Ureter (tissue), 1 donor: Measurements from ENCODE around the gene DUSP7. TPM values are rescaled to one million over a fixed set of nuclear protein-coding genes. Genes with fewer than 3 reads are reported as not detected.

Source experiments
- DNase-seq: peaks from one replicate; pipeline ENCODE4 v3.0.0-alpha.2; 2020; ENCODE audit warnings: low spot score
- total RNA-seq: library from RNA; stranded (reverse); gene quantifications from one replicate; pipeline ENCODE4 v1.2.4, GENCODE V29; 2023
- donor health status: DM: yes; HTN: yes; CAD: no.

The DUSP7 gene, protein sequence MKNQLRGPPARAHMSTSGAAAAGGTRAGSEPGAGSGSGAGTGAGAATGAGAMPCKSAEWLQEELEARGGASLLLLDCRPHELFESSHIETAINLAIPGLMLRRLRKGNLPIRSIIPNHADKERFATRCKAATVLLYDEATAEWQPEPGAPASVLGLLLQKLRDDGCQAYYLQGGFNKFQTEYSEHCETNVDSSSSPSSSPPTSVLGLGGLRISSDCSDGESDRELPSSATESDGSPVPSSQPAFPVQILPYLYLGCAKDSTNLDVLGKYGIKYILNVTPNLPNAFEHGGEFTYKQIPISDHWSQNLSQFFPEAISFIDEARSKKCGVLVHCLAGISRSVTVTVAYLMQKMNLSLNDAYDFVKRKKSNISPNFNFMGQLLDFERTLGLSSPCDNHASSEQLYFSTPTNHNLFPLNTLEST
- 22.2 TPM for total RNA-seq

DNA sequence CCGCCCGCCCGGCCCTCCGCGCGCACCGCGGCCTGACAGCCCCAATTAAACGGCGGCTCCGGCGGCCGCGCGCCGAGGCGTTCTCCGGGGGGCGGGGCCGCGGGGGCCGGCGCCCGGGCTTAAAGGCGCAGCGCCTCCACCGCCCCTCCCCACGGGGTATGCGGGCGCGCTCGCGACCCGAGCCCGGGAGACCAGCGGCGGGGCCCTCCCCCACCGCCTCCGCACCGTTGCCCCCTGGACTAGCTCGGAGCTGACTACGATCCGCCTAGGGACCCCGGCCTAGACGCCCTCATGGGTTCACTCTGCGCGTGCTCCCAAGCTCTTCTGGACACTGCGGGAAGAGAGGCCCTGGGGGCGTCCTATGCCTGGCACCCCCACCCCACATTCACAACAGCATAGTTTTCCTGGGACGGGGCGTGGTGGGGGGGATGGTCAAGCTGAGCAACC is at the start of gene DUSP7:
Gene DUSP7, minus strand, starts transcription at position 51 of the 447 bp plus-strand sequence. CDS start 205 bp downstream, outside the sequence.
- peak; percentile 69 for DNase-seq

DNA sequence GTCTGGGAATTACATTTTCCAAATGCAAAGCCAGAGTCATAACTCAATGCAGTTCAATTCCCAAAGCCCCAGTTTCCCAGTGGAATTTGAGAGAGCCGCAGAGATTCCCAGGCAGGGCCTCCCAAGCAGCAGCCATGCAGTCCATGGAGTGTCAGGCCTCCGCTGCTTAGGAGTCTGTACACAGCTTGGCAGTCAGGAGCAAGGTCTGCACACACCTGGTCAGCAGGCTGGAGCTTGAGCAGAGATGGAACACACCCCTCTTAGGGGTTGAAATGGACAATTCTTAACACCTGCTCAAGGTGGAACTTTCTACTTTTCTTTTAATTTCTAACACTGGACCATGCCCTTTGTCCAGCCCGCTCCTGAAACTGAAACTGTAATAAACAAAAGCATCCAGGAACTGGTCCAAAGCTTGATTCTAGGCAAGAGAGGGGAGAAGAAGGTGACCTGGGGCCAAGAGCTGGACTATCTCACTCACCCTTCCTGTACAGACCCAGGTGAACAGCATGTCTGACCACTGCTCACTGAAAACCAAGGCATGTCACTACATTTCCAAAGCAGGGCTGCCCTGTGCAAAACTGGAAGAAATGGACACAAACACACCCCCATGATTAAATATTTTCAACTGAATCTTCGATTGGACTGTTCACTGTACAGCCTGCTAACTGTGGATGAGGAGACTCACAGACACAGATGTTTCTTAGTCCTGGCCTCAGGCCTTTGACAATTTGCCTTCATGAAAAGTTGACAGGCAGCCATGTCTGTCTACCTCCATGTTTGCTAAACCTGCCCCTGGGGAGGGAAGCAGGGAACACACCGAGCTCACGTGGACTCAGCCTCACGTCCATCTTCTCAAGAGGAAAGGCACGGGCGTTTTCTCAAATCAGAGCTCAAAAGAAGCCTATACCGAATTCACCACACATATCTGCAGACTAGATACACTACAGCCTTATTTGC is 48.6 kb upstream of the DUSP7 start:
- DNase-seq: no peak

DNA sequence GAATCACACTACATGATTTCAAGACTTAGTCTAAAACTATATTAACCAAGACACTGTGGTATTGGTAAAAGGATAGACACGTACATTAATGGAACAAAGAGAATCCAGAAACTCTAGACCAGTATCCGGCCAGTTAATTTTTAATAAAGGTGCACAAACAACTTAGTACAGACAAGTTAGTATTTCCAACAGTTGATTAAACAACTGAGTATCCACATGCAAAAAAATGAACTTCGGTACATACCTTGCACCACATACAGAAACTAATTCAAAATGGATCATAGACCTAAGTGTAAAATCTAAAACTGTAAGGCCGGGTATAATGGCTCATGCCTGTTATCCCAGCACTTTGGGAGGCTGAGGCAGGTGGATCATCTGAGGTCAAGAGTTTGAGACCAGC is 46.6 kb upstream of the DUSP7 start:
- DNase-seq: no peak

DNA sequence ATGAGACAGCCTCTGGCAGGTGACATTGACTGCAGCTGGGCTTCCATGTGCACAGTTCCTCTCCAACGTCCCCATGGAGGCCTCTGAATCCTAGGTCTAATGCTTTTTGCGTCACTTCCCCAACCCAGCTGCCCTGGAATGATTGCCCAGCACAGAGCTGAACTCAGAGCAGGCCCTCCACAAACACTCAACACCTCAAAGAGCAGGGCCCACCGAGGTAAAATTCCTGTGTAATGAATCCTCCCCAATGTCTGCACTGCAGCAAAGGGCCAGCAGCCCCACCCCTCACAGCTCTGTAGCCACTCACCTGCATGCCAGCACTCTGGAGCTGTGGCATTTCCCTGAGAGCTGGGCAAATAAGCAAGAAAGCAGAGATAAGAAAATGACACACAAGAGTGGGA is 42.6 kb upstream of the DUSP7 start:
- DNase-seq: no peak

DNA sequence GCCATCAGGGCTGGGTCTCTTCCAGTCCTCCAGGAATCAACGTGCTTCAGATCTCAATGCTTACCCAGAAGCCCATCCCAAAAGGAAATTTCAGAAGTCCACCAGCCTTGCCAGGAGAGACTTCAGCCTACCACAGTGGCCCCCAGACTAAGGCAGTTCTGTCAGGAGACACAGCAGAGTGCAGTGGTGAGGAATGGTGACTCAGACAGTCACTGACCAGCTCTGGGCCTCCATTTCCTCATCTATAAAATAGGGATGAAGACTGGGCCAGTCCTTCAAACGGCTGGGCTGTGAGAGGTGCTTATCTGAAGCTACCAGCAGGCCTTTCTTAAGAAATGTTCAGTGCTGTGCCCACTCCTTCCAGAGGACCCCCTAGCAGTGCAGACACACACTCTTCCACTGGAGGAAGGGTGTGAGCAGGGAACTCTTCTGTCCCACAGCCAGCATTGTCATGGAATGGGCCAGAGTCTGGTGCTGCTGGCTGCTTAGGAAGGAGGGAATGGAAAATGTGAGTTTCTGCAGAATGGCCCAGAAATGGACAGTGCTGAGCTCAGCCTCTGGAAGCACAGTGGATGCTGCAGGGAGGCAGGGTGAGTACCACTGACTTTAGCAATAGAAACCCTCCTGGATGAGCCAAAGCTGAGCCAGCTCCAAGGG is 41.6 kb upstream of the DUSP7 start:
- no peak for DNase-seq

DNA sequence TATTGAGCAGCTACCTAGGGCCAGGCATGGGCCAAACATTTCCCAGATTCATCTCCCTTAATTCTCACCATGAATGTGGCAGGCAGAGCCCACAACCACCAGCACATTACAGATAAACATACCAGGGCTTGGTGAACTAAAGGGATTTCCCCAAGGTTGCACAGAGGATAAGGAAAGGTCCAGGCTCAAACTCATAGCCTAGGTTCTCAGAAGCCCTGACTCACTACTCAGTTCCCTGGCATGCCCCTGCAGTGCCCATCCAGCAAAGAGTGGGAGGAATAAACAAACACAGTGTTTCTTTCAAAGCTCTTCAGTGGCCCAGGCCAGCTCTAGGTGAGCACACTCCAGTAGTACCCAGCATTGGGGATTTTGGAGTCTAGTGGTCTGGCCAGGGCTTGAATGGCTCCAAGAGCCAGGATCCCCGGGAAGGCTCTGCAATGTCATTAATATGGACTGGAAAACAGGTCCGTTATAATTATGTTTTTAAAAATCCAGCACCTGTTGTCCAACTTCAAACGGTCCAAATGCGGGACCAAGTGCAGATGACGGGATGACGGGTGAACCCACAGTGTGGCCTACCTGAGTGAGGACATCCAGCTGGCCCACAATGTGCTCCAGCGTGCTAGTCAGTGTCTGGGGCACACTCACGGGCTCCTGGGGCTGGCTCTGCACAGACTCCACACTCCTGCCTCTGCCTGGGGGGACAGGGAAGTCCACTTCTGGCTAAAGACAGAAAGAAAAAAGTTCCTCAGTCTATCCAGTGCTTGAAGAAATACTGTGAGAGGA is 39.8 kb upstream of the DUSP7 start:
- no peak for DNase-seq

DNA sequence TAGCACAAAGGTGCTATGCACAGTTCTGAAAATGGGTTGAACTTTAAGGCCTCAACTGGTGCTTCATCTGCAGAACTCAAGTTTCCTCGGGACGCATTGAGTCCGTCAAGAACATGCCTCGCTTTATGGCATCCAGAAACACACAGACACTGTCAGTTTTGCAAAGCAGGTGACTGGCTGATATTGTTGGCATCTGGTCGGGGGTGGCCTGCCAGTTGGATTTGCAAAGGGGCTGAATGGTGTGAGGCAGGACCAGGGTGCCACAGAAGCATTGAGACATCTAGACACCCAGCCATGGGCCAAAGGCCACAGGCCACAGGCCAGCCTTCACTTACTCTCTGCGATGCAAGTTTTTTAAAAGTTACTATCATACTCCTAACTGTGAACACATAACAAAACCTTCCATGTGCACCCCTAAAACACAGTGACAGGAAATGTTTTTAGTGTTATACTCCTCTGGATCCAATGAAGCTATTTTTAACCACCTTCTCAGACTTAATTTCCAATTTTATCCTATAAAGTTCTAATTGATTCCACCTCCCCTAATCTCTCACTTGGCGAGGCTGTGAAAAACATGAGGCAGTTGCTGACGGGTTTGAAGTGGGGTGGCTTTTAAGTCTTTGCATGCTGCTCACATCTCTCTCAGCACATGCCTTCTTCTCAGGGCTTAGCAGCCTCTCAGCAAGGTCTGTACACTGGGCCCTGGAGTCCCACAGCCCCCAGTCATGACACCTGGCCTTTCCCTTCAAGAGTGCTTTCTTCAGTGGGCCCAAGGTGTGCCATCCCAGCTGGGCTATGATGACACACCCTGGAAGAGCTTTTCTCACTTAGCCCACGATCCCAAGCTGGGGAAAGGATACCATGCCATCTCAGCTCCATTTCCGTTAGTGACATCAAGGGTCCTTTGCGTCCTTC is 38.5 kb upstream of the DUSP7 start:
- DNase-seq: no peak

DNA sequence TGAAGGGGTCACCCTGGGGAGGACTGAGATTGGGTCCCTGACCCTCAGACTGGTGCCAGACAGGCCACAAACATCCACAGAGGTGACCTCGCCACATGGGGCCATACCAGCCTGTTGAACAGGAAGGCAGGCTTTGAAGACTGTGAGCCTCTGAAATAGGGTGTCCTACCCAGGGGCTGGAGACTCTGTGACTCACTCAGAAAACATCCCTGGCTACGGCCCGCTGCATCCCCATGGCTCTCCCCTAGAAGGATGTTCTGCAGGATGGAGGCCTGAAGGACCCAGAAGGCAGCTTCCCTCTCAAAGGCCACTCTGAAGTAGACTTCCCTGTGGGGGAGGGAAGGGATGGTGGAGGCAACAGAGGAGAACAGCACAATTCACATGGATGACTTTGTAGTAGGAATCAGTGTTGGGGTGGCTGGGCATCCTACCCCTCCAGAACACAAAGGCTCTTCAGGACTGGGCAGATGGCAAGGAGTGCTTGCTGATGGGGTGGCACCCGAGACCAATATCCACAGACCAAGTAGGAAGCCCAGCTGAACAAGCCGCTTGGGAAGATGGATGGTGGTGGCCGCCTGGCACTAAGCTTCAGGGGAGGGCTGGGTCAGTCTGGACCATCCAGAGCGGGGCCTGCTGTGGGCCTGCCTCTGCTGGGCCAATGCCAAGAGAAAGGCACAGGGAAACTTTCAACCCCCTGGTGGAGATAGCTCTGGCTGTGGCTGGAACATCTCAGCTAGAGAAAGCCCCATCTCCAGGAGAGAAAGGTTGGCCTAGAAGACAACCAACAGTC is 37.6 kb upstream of the DUSP7 start:
- DNase-seq: no peak

DNA sequence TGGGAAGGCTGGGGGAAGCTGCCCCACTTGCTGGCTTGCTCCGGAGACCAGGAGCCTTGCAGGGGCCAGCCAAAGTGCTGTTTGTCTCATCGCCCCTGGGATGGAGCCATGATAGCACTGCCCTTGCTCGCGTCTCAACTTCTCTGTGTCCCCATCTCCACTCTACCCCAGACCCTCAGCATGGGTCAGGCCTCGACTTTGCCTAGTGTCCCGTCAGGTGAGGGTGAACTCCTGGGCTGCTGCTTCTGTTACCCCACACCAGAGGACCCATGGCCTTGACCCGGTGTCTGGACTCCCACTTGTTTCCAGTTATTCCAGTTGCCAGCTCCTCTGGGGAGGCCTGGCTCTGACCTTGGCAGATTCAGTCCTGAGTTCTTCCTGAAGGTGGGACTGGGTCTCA is 36.5 kb upstream of the DUSP7 start:
- no peak for DNase-seq

DNA sequence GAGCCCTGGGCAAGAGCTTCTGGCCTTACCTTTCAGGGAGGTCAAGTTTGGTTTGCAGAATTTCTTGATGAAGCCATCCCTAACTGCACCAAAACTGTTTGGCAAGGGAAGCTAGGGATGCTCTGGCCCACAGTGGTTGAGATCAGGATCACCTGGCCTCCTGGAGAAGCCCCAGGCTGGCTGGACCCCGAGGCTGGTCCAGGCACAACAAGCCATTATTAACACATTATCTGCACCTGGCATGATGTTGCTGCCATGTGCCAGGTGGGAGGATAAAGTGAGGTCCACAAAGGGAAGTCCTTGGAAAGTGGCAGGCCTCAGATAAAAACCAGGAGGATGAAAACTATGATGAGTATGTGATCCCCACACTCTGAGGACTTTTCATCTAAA is 35.9 kb upstream of the DUSP7 start:
- no peak for DNase-seq

DNA sequence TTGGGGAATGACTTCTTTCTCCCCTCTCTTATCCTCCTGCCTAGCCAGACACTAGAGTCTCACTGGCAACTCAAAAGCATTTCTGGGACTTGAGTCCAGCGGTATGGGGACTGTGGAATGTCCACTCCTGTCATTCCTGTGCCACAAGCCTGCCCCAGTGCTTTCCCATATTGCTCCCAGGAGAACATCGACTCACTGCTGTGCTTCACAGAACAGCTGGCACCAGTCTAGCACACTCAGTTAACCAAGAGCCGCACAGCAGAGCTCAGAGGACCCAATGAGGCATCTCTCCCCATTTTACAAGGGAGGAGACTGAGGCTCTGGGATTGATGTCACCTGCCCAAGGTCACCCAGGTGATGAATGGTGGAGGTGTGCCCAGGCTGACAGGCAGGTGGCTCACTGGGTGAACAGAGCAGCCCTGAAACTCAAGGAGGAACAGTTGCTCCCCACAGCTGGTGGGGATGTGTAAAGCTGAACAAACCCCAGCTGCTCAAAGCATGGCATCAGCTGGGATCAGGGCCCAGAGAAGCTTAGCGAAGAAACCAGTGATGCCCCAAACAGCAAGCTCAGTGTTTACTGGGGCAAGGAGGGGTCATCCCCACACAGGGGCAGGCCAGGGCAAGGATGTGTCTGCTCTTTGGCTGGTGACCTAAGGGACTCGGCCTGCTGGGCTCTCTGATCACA is 35.4 kb upstream of the DUSP7 start:
- DNase-seq: no peak

DNA sequence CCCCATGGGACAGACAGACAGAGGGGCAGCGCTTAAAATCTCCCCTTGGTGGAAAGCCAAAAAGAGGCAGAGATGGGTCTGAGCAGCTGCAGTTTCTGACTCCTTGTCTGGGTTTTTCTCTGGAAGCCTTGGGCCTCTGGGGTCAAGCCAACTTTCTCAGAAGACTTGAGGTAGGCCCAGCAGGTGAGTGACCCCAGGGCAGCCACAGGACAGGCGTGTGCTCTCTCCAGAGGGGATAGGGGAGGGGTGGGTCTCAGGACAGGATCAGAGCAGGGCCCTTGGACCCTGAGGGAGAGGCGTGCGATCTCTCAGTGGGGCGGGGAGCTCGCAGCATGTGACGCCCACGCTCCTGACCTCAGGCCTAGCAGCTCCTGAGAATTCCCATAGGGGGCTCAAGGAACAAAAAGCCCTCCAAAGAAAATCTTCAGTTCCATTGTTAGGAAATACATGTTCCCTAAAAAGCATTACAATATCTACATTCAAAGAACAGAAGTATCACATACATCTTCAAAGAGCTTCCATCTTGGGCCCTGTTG is 34.6 kb upstream of the DUSP7 start:
- no peak for DNase-seq

DNA sequence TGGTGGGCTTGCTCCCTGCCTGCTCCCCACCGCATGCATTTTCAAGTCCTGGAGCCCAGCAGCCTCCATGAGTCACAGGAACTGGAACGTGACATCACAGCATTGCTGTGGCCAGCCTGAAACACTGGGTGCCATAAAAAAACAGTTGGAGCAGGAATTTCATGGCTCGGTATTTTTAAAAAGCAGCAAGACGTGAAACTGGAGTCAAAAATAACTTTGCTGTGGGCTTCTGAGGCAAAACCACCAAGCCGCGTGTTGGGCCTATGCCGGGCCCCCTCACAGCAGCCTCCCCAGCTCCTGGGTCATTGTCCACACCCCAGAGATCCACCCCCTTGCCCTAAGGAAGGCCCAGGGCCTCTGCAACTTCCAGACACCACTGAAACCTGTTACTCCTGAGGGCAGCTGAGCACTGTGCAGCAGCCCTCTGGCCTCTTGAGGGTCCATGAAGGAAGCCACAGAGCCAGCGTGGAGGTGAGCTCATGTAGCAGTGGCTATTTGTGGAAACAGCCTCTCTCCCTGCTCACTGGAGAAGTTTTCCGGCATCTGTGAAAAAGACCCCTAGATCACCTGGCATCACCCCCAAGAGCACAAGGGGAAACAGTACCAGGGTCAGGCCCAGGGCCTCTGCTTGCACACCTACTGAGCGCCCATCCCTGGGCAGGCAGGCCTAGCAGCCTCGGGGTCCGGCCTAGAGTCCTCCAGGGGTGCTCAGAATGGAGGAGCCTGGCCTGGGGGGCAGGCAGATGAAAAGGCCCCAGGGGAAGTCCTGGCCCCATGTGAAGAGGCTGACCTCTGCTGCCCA is 34.0 kb upstream of the DUSP7 start:
- no peak for DNase-seq

DNA sequence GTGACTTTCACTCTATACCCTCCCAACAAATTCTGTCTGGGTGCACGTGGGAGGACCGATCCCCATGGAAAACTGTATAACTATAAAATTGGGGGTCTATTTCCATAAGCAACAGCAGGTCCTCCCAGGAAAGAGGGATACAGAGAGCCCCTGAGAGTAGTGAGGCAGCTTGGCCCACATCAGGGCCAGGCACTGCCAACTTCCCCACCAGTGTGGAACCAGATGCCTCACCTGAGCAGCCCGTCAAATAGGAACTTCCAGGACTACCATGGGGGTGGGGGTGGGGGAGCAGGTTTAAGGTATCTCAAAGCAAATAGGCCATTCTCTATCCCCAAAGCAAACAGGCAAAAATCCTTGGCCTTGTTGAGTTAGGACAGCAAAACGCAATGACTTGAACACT is 33.3 kb upstream of the DUSP7 start:
- DNase-seq: no peak

DNA sequence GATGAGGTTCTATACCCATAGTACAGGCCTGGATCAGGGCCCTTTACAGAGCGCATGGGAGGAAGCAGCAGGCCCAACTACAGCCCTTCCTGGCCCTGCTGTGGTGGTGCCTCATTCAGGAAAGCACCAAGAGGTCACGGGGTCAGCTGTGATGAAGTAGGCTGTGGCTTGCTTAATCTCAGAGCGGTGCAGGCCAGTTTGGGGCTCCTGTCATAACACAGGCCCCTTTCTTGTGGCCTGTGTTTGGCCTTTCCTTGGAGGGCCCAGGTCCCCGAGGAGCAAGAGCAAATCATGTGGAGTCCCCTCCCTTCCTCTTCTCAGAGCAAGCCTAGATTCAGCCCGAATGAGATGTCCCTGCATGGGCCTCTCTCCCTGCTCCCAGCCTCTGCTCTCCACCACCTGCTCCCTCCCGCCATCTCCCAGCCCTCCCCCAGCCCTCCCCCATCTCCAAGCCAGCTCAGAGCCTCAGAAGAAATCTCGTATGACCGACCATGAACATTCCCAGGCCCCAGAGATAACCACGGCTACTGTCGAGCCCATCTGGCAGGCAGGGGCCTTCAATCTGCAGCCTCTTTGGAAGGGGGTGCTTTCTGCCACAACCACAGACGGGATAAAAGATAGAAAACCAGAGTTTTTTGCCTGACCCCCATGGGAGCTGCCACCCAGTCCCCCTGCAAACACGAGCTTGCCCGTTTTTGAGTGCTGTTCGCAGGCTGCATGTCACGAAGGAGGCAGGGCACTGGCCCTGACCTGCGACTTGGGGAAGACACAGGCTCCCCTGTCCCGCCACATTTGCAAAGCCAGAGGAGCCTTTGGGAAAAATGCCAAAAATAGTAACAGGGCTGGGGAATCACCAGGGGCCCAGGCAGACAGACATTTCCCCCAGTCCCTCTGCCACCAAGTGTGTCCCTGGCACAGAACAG is 32.3 kb upstream of the DUSP7 start:
- DNase-seq: no peak

DNA sequence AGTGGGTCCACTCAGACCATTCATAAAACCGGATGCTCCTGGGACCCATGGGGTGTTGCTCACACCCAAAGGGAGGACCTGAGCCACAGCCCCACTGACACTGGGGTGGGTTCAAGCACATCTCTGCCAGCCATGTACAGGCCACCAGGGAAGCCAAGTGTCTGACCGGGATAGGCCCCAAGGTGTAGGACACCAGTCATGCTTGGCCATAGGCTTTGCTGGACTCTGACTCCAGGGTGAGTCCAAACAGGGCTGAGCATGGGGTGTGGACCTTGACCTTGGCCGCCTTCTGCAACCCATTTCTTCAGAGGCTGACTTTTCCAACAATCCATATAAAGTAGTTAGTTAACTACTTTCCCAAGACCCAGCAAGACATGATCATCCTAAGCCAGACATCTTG is 31.4 kb upstream of the DUSP7 start:
- no peak for DNase-seq
